CD4-positive, CD25-positive, alpha-beta regulatory T cell (primary cell): Measurements from ENCODE around the gene RSAD2. TPM values are rescaled to one million over a fixed set of nuclear protein-coding genes. Genes with fewer than 3 reads are reported as not detected.

Source experiments
- ATAC-seq, 2 donors: fragments of 150-1000 bp; cut with Tn5 transposase; one replicate each; pipeline ENCODE4 v1.10.0; 2021; ENCODE audit warnings: low read depth in 2 of 2, moderate number of reproducible peaks in 2 of 2, moderate library complexity in 1 of 2
- DNase-seq, 3 donors: peaks; one replicate each; pipeline versions ENCODE4 v3.0.0 to v3.0.0-alpha.2; 2012 to 2022; ENCODE audit warnings: mixed read lengths in 1 of 3
- H3K27ac ChIP-seq: one replicate; pipeline ENCODE4 v1.7.0; 2013; ENCODE audit warnings: mild to moderate bottlenecking, low read length; ENCODE audit not compliant: insufficient read depth, poor library complexity, severe bottlenecking
- H3K27me3 ChIP-seq: one replicate; pipeline ENCODE4 v1.7.0; 2013; ENCODE audit warnings: low read length; ENCODE audit not compliant: control insufficient read depth, insufficient read depth
- H3K36me3 ChIP-seq: one replicate; pipeline ENCODE4 v1.7.0; 2013; ENCODE audit warnings: mild to moderate bottlenecking, low read length, moderate library complexity; ENCODE audit not compliant: control insufficient read depth, insufficient read depth
- H3K4me1 ChIP-seq: 2 replicates; pipeline ENCODE4 v1.7.0; 2013; ENCODE audit warnings: mild to moderate bottlenecking, low read length; ENCODE audit not compliant: insufficient read depth, control insufficient read depth, poor library complexity, severe bottlenecking
- H3K4me3 ChIP-seq: one replicate; pipeline ENCODE4 v1.7.0; 2013; ENCODE audit warnings: low read depth, mild to moderate bottlenecking, low read length, moderate library complexity
- H3K9me3 ChIP-seq, 2 experiments: 1 replicate in 1 of 2; 2 replicates in 1 of 2; pipeline ENCODE4 v1.7.0; 2013; ENCODE audit warnings: low read length in 2 of 2, mild to moderate bottlenecking in 1 of 2, moderate library complexity in 1 of 2; ENCODE audit not compliant: control insufficient read depth in 2 of 2
- H3K27ac Mint-ChIP-seq, 3 donors: one replicate each; pipeline ENCODE4 v1.8.0; 2020 to 2022; ENCODE audit warnings: mild to moderate bottlenecking in 3 of 3, mixed read lengths in 3 of 3, moderate library complexity in 2 of 3
- H3K27me3 Mint-ChIP-seq: one replicate; pipeline ENCODE4 v1.8.0; 2022; ENCODE audit warnings: mild to moderate bottlenecking, mixed read lengths
- H3K36me3 Mint-ChIP-seq: one replicate; pipeline ENCODE4 v1.8.0; 2020; ENCODE audit warnings: mixed read lengths
- H3K4me1 Mint-ChIP-seq, 4 donors: one replicate each; pipeline ENCODE4 v1.8.0; 2020 to 2022; ENCODE audit warnings: mixed read lengths in 4 of 4, mild to moderate bottlenecking in 1 of 4
- H3K4me3 Mint-ChIP-seq, 4 donors: one replicate each; pipeline ENCODE4 v1.8.0; 2020 to 2022; ENCODE audit warnings: mild to moderate bottlenecking in 4 of 4, mixed read lengths in 4 of 4, moderate library complexity in 3 of 4
- H3K9me3 Mint-ChIP-seq, 7 donors: one replicate each; pipeline ENCODE4 v1.8.0; 2020 to 2022; ENCODE audit warnings: mixed read lengths in 7 of 7, mild to moderate bottlenecking in 3 of 7, moderate library complexity in 2 of 7
- polyA plus RNA-seq, 4 donors: library from polyadenylated mRNA; unstranded; fragments of 300-500 nt; fragmentation: Illumina TruSeq; gene quantifications; one replicate each; pipeline ENCODE4 v1.2.3, GENCODE V29; 2021
- total RNA-seq: library from RNA; stranded (reverse); gene quantifications from one replicate; pipeline ENCODE4 v1.2.3, GENCODE V29; 2022

Gene RSAD2
- total RNA-seq, result 4.1 TPM
- polyA plus RNA-seq, result 1 to 10 TPM; 1.6 to 8.7 (median 3.3) TPM

- DNase-seq (peak in 2 of 3 donors; percentile 45 to 72), ATAC-seq (peak; percentile 87 to 90)
- Mint-ChIP-seq H3K36me3 (peaks cover 4% of the 10 kb centered on the region), H3K9me3 (peaks cover 0 to 5% (median 0%) of the 10 kb centered on the region in 7 donors), H3K27ac (peak within 1 kb of the TSS; percentile 82 to 97 (median 86)), H3K27me3 (peaks cover 28% of the 10 kb centered on the region), H3K4me1 (peaks cover 14 to 51% (median 39%) of the 10 kb centered on the region in 4 donors), H3K4me3 (peak within 1 kb of the TSS; percentile 34 to 93 (median 86))
- Histone ChIP-seq H3K9me3 (no peaks in the 10 kb centered on the region), H3K27ac (no peak within 1 kb of the TSS), H3K4me1 (peaks cover 32% of the 10 kb centered on the region), H3K4me3 (peak within 1 kb of the TSS; percentile 87), H3K36me3 (no peaks in the 10 kb centered on the region), H3K27me3 (no peaks in the 10 kb centered on the region)
Measured at GRCh38 chr2:6877402-6878304, at the start of gene RSAD2. RSAD2 (plus strand) TSS chr2:6877777; CDS start chr2:6877801, 24 bp downstream.

- Mint-ChIP-seq H3K36me3 (no peaks in the 10 kb centered on the region), H3K4me3 (no peak overlapping the region), H3K9me3 (peaks cover 0 to 14% (median 7%) of the 10 kb centered on the region in 7 donors), H3K4me1 (peaks cover 4 to 14% (median 9%) of the 10 kb centered on the region in 4 donors), H3K27me3 (peaks cover 6% of the 10 kb centered on the region), H3K27ac (no peak overlapping the region)
- DNase-seq (peak in 1 of 3 donors; percentile 26), ATAC-seq (no peak)
- no peaks in the 10 kb centered on the region for H3K36me3 ChIP-seq
- no peak overlapping the region for H3K27ac ChIP-seq
- H3K9me3 ChIP-seq, result peaks cover 8% of the 10 kb centered on the region in 2 experiments
- H3K4me3 ChIP-seq, result no peak overlapping the region
- H3K27me3 ChIP-seq, result no peaks in the 10 kb centered on the region
- no peaks in the 10 kb centered on the region for H3K4me1 ChIP-seq
Measured at GRCh38 chr2:6828299-6828584, 49.3 kb upstream of the RSAD2 start.

DNA sequence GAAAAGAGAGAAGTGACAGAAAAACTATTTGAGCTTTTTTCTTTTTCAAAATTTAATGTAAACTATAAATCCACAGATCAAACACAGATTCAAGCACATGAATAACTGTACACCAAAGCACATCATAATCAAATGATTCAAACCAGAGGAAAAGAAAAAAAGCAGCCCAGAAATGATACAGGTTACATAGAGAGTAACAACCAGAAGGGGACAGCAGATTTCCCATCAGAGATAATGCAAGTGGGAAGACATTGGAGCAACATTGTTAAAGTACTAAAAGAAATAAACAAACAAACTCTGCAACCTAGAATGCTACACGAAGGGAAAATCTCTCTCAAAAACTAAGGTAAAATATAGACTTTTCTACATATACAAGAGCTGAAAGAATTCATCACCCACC is 46.3 kb upstream of the RSAD2 start:
- Mint-ChIP-seq H3K36me3 (peaks cover 3% of the 10 kb centered on the region), H3K4me3 (no peak overlapping the region), H3K27ac (peak overlapping the region in 1 of 3 donors; percentile 58), H3K27me3 (peaks cover 6% of the 10 kb centered on the region), H3K9me3 (peaks cover 0 to 16% (median 11%) of the 10 kb centered on the region in 7 donors), H3K4me1 (peaks cover 6 to 13% (median 7%) of the 10 kb centered on the region in 4 donors)
- no peak overlapping the region for H3K4me3 ChIP-seq
- ATAC-seq, result no peak
- H3K4me1 ChIP-seq, result no peaks in the 10 kb centered on the region
- H3K9me3 ChIP-seq, result peaks cover 8% of the 10 kb centered on the region in 2 experiments
- no peaks in the 10 kb centered on the region for H3K36me3 ChIP-seq
- H3K27ac ChIP-seq, result no peak overlapping the region
- no peak for DNase-seq
- no peaks in the 10 kb centered on the region for H3K27me3 ChIP-seq

DNA sequence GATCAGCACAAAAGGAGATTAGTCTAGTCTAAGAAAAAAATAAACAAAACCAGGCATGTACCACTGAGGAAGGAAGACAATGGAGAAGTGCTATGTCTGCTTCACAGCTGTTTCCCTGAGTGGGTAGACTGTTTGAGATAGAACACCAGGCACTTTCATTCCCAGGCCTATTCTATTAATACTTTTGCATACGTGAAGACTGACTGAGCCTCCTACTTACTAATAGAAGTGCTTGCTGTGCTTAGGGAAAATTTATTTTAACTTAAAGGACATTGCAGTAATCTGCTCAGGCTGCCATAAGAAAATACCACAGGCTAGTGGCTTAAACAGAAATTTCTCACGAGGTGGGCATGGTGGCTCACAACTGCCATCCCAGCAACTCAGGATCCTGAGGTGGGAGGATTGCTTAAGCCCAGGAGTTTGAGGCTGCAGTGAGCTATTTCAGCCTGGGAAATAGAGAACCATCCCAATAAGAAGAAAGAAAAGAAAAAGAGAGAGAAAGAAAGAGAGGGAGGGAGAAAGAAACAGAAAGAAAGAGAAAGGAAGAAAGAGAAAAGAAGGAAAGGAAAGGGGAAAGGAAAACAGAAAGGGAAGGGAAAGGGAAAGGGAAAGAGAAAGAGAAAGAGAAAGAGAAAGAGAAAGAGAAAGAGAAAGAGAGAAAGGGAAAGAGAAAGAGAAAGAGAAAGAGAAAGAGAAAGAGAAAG is 44.8 kb upstream of the RSAD2 start:
- no peak overlapping the region for H3K27ac ChIP-seq
- Mint-ChIP-seq H3K4me1 (peaks cover 3 to 11% (median 5%) of the 10 kb centered on the region in 4 donors), H3K9me3 (peaks cover 0 to 16% (median 11%) of the 10 kb centered on the region in 7 donors), H3K27me3 (peaks cover 6% of the 10 kb centered on the region), H3K4me3 (no peak overlapping the region), H3K27ac (peak overlapping the region in 2 of 3 donors; percentile 39 to 97), H3K36me3 (peaks cover 3% of the 10 kb centered on the region)
- peaks cover 8% of the 10 kb centered on the region in 2 experiments for H3K9me3 ChIP-seq
- no peaks in the 10 kb centered on the region for H3K36me3 ChIP-seq
- ATAC-seq (no peak), DNase-seq (no peak)
- no peaks in the 10 kb centered on the region for H3K27me3 ChIP-seq
- H3K4me1 ChIP-seq, result no peaks in the 10 kb centered on the region
- H3K4me3 ChIP-seq, result no peak overlapping the region

GRCh38 chr2:6833300-6833604 is 44.3 kb upstream of the RSAD2 start:
- peaks cover 0 to 17% (median 11%) of the 10 kb centered on the region in 7 donors for H3K9me3 Mint-ChIP-seq
- Histone ChIP-seq H3K27me3 (no peaks in the 10 kb centered on the region), H3K27ac (no peak overlapping the region), H3K4me1 (no peaks in the 10 kb centered on the region), H3K36me3 (no peaks in the 10 kb centered on the region), H3K4me3 (no peak overlapping the region), H3K9me3 (peaks cover 8% of the 10 kb centered on the region in 2 experiments)
- no peak overlapping the region for H3K27ac Mint-ChIP-seq
- H3K4me1 Mint-ChIP-seq, result peaks cover 0 to 11% (median 5%) of the 10 kb centered on the region in 4 donors
- H3K4me3 Mint-ChIP-seq, result no peak overlapping the region
- peak in 1 of 3 donors; percentile 6 for DNase-seq
- peaks cover 6% of the 10 kb centered on the region for H3K36me3 Mint-ChIP-seq
- ATAC-seq, result no peak
- H3K27me3 Mint-ChIP-seq, result peaks cover 6% of the 10 kb centered on the region

- Mint-ChIP-seq H3K27me3 (peaks cover 6% of the 10 kb centered on the region), H3K9me3 (peaks cover 0 to 17% (median 11%) of the 10 kb centered on the region in 7 donors), H3K36me3 (peaks cover 8% of the 10 kb centered on the region)
Measured at GRCh38 chr2:6834163-6834562, 43.4 kb upstream of the RSAD2 start.

DNA sequence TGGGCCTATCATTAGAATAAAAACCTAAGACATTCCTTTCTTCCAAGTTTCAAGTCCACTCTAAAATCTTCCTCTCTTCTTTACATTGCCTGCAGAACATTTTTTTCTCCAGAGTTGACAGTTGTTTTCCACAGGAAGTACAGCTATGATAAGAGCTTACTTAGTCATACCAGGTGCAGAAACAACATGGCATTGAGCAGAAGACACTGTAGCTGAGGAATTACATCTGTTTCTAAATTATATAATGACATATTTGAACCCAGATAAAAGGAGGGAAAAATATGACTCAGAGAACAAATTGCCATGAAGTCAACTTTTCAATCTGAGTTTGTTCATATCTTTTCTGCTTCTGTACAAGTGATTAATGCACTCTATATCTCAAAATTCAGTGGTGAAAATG is 42.1 kb upstream of the RSAD2 start:
- peaks cover 0 to 19% (median 14%) of the 10 kb centered on the region in 7 donors for H3K9me3 Mint-ChIP-seq
- Histone ChIP-seq H3K9me3 (peaks cover 8% of the 10 kb centered on the region in 2 experiments), H3K36me3 (no peaks in the 10 kb centered on the region), H3K27me3 (no peaks in the 10 kb centered on the region), H3K4me1 (no peaks in the 10 kb centered on the region), H3K4me3 (no peak overlapping the region), H3K27ac (no peak overlapping the region)
- H3K36me3 Mint-ChIP-seq, result peaks cover 11% of the 10 kb centered on the region
- no peak overlapping the region for H3K4me3 Mint-ChIP-seq
- no peaks in the 10 kb centered on the region for H3K27me3 Mint-ChIP-seq
- ATAC-seq (no peak), DNase-seq (no peak)
- no peak overlapping the region for H3K27ac Mint-ChIP-seq
- peaks cover 0 to 9% (median 5%) of the 10 kb centered on the region in 4 donors for H3K4me1 Mint-ChIP-seq

More at GRCh38 chr2:6834163-6834562, 43.4 kb upstream of the RSAD2 start:
- Histone ChIP-seq H3K9me3 (peaks cover 8% of the 10 kb centered on the region in 2 experiments), H3K4me1 (no peaks in the 10 kb centered on the region), H3K27me3 (no peaks in the 10 kb centered on the region), H3K27ac (no peak overlapping the region), H3K4me3 (no peak overlapping the region), H3K36me3 (no peaks in the 10 kb centered on the region)
- no peak overlapping the region for H3K4me3 Mint-ChIP-seq
- peaks cover 0 to 11% (median 5%) of the 10 kb centered on the region in 4 donors for H3K4me1 Mint-ChIP-seq
- H3K27ac Mint-ChIP-seq, result no peak overlapping the region
- ATAC-seq (no peak), DNase-seq (no peak)
